ENCODE results near the gene HSD17B1. TPM values are rescaled to one million over a fixed set of nuclear protein-coding genes. Genes with fewer than 3 reads are reported as not detected.

Gene HSD17B1
- total RNA-seq, 2 experiments from 2014 or later: 0.35 to 0.41 TPM

DNA sequence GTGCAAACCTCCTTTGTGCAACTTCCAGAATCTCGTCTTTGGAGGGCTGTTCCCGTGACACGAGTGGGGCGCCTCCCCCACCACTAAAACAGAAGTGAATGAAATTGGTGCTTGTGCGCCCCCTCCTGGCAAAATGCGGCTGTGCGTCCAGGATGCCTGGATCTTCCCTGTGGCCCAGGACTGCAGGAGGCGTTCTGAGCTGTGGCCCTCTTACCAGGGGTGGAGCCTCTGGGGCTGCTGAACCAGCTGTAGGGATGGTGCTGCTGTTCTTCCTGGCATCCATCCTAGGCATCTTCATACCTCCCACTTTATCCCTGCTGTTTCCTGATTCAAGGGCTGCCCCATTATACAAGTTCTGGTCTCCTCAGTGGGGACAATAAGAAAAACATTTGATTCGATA lies 35.2 kb upstream of the HSD17B1 start:
- H3K4me1 Mint-ChIP-seq: peaks cover 4% of the 10 kb centered on the region
- H3K27ac Mint-ChIP-seq: no peak overlapping the region
- peak; percentile 92 for ATAC-seq
- intact Hi-C loops (cut with DNase I, micrococcal nuclease): loop anchor here (1.0 to 5.0 kb wide), 7 partner anchors 78 to 335 kb away; partner anchors contain the start of gene KCNH4 (in 1 of the 2)
- H3K4me3 Mint-ChIP-seq: no peak overlapping the region
- ChIA-PET CTCF (interaction anchor here (0.6 to 3.9 kb wide), 24 partner anchors 9 to 494 kb away, joined by 3 to 18 read pairs (median 4); partner anchors contain the start of genes CAVIN1 and NAGLU), POLR2A (interaction anchor here (0.6 kb wide), 1 partner anchor 84 kb away, joined by 4 read pairs; no protein-coding TSS in a partner anchor)
- H3K36me3 Mint-ChIP-seq (ENCODE audit: low read depth): peaks cover 13% of the 10 kb centered on the region
- peaks cover 2% of the 10 kb centered on the region for H3K27me3 Mint-ChIP-seq
- peak; percentile 89 for DNase-seq
- H3K9me3 Mint-ChIP-seq (ENCODE audit: low read depth): no peaks in the 10 kb centered on the region

DNA sequence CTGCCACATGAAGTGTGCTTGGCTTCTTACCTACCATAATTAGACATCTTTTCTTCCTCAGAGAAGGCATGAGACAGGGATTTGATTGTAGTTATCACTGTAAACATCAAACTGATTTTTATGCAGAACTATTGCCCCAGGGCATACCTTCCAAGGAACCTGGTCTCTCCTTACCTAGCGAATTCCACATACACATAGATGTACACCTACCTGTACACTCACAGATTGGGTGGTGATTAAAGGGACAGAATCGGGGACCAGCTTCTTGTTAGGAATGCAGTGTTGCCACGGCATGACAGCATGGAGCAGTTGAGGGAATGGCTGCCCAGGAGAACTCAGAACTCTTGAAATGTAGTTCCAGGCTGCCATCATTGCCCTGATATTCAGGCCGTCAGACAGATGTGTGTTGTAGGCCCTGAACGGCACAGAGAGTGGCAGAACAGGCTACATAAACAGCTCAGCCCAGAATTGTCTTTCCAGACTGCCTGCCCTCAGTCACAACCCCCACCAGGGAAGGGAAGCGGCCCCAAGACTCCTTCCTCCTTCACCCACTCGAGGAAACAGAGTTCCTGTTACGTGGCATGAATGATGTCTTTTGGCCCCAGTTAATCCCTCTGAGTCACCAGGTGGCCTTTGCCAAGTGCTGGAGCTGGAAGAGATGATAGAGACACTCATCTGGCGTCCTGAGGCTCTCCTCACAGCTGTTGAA lies 34.5 kb upstream of the HSD17B1 start:
- POLR2A ChIA-PET: interaction anchor here (0.6 to 1.1 kb wide), 3 partner anchors 85 to 515 kb away, joined by 4 to 5 read pairs (median 4); partner anchors contain the start of gene CAVIN1
- peaks cover 2% of the 10 kb centered on the region for H3K27me3 Mint-ChIP-seq

DNA sequence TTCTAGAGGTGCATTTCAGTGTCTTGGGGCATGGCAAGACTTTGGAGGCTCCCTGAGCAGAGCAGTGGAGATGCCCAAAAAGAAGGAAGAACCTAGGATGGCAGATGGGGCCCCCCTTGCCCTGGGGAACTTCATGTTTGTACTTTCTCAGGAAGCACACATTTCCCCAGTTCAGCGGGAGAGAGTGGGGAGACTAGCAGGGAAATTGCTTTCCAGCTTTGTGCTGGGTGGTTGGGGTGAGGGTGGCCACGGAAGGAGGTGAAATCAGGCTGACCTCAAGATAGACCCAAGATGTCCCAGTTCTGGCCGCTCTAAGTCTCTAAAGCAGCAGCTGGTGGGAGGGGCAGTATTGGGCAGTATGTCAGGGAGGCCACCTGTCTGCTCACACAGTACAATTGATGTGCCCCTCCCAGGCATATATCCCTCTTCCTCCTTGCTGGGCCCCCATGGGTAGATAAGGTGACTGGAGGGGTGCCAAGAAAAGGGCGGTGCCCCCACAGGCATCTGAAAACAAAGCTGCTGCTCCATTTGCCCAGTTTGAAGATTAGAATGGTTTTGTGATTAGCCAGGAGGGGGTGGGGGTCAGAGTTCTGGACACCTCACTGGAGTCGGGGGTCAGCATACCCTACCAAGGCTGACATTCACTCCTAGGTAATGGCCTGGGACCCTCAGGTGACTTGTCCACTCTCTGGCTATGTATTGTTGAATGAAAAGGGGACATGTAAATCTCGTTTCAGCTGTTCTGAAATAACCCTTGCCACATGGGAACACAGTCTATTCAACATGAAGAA lies 33.8 kb upstream of the HSD17B1 start:
- POLR2A ChIA-PET: interaction anchor here (1.1 kb wide), 1 partner anchor 96 kb away, joined by 5 read pairs; the partner anchor contains the start of gene CAVIN1
- CTCF ChIA-PET: interaction anchor here (0.5 to 3.9 kb wide), 17 partner anchors 9 to 297 kb away, joined by 3 to 18 read pairs (median 4); partner anchors contain the start of genes CAVIN1 and NAGLU

More for the DNA sequence above, 34.5 kb upstream of the HSD17B1 start:
- CTCF ChIA-PET: interaction anchor here (0.5 to 3.9 kb wide), 27 partner anchors 9 to 495 kb away, joined by 3 to 18 read pairs (median 4); partner anchors contain the start of genes CAVIN1 and NAGLU
- no peaks in the 10 kb centered on the region for H3K9me3 Mint-ChIP-seq (ENCODE audit: low read depth)
- H3K4me1 Mint-ChIP-seq: peaks cover 5% of the 10 kb centered on the region
- intact Hi-C loops (cut with DNase I, micrococcal nuclease): loop anchor here (5.0 kb wide), 2 partner anchors 196 to 336 kb away; partner anchors contain the start of gene KCNH4 (in 1 of the 2)
- ATAC-seq (no peak), DNase-seq (no peak)
- no peak overlapping the region for H3K4me3 Mint-ChIP-seq
- H3K36me3 Mint-ChIP-seq (ENCODE audit: low read depth): peaks cover 13% of the 10 kb centered on the region
- H3K27ac Mint-ChIP-seq: no peak overlapping the region

DNA sequence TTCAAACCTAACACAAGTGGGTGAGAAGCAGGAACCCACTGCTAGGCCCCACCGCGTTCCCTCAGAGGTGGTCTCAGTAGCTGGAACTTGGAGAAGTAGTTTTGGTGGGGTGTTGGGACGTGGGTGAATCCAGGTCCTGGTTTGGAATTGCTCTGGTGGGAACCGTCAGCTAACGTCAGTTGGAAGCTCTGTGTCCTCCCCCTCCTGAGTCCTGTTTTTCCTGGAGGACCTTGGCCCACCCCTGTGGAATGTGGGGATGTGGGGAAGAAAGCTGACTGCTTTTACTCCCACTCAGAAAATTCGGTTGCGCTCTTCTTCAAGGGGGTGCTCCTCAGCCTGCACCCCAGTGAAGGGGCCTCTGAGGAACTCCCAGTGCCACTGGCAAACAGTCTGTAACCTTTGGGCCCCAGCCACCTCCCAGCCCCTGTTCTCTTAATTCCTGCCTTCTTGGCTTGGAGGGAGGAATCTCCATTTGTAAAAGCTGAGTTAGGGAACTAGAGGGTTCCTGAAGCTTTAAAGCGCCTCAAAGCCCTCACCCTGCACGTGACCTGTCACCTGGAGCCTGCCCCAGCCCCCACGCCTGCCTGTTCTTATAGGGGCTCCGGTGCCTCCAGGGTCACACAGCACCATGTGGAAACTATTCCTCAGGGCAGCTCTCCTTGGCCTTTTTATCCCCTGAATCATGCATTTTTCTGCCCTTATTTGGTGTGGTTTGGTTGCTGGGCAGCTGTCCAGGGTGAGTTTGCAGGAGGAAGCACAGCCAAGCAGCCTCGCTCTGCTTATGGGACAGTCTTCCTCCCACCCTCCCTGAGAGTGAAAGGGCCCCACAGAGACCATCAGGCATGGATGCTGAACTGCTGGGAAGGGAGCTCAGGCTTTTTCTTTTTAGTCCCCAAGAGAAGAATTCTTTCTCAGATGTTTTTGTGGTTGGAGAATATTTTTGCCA lies 32.9 kb upstream of the HSD17B1 start:
- Mint-ChIP-seq H3K4me1 (peaks cover 14% of the 10 kb centered on the region), H3K9me3 (ENCODE audit: low read depth) (no peaks in the 10 kb centered on the region), H3K36me3 (ENCODE audit: low read depth) (peaks cover 12% of the 10 kb centered on the region), H3K4me3 (no peak overlapping the region), H3K27ac (no peak overlapping the region), H3K27me3 (peaks cover 2% of the 10 kb centered on the region)
- intact Hi-C loops (cut with DNase I, micrococcal nuclease): loop anchor here (5.0 kb wide), 2 partner anchors 198 to 338 kb away; partner anchors contain the start of gene KCNH4 (in 1 of the 2)
- ChIA-PET CTCF (interaction anchor here (0.6 to 3.9 kb wide), 17 partner anchors 10 to 504 kb away, joined by 3 to 18 read pairs (median 4); partner anchors contain the start of genes CAVIN1 and NAGLU), POLR2A (interaction anchor here (1.1 kb wide), 1 partner anchor 97 kb away, joined by 5 read pairs; the partner anchor contains the start of gene CAVIN1)
- DNase-seq (no peak), ATAC-seq (no peak)

More for the DNA sequence above, 33.8 kb upstream of the HSD17B1 start:
- Mint-ChIP-seq H3K27ac (no peak overlapping the region), H3K27me3 (peaks cover 2% of the 10 kb centered on the region), H3K9me3 (ENCODE audit: low read depth) (no peaks in the 10 kb centered on the region), H3K36me3 (ENCODE audit: low read depth) (peaks cover 13% of the 10 kb centered on the region), H3K4me3 (no peak overlapping the region), H3K4me1 (peaks cover 7% of the 10 kb centered on the region)
- DNase-seq: no peak
- no peak for ATAC-seq
- intact Hi-C loops (cut with DNase I, micrococcal nuclease): loop anchor here (5.0 kb wide), 2 partner anchors 197 to 337 kb away; partner anchors contain the start of gene KCNH4 (in 1 of the 2)

DNA sequence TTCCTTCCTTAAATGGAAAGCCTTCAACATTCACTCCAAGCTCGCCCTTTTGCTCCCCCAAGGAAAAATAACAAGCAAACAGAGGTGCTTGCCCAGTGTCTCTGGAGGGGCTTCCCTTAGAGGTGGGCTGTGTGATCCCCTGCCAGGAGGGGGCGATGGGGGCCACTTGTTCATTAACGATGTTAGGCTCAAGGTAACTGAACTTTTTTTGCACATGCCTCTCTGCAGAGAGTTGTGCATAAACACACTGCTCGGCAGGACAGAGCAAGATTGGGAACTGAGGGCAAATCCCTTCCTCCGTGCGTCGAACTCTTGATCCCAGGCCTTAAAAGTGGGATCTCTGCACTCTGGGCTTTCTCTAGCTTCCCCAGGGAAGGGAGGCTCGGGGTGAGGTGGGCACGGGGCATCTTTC lies 32.2 kb upstream of the HSD17B1 start:
- Mint-ChIP-seq H3K27me3 (peaks cover 2% of the 10 kb centered on the region), H3K9me3 (ENCODE audit: low read depth) (no peaks in the 10 kb centered on the region), H3K36me3 (ENCODE audit: low read depth) (peaks cover 11% of the 10 kb centered on the region), H3K4me1 (peaks cover 14% of the 10 kb centered on the region), H3K27ac (no peak overlapping the region), H3K4me3 (no peak overlapping the region)
- intact Hi-C loops (cut with DNase I, micrococcal nuclease): no loop called here
- ChIA-PET POLR2A (interaction anchor here (0.7 to 0.9 kb wide), 2 partner anchors 9 to 106 kb away, joined by 3 read pairs; no protein-coding TSS in a partner anchor), CTCF (interaction anchor here (0.6 to 3.9 kb wide), 10 partner anchors 13 to 384 kb away, joined by 3 to 18 read pairs (median 4); partner anchors contain the start of genes CAVIN1 and NAGLU)
- DNase-seq: peak; percentile 53
- no peak for ATAC-seq

DNA sequence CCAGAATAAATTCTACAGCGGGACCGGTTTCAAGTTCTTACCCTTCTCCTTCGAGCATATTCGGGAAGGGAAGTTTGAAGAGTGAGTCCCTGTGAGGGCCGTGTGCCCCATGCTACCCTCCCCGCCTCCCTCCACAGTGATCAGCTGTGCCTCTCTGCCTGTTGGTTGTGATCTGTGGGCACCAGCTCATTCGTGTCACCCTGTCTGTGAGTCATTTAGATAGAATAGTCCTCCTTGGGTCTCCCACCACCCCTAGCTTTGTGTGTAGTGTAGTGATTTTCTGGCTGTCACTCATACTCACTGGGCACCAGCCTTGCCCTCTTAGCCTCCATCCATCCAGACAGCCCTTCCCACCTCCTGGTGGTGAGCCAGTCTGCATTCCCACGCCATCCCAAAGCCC lies 31.7 kb upstream of the HSD17B1 start:
- peak; percentile 49 for ATAC-seq
- intact Hi-C loops (cut with DNase I, micrococcal nuclease): no loop called here

DNA sequence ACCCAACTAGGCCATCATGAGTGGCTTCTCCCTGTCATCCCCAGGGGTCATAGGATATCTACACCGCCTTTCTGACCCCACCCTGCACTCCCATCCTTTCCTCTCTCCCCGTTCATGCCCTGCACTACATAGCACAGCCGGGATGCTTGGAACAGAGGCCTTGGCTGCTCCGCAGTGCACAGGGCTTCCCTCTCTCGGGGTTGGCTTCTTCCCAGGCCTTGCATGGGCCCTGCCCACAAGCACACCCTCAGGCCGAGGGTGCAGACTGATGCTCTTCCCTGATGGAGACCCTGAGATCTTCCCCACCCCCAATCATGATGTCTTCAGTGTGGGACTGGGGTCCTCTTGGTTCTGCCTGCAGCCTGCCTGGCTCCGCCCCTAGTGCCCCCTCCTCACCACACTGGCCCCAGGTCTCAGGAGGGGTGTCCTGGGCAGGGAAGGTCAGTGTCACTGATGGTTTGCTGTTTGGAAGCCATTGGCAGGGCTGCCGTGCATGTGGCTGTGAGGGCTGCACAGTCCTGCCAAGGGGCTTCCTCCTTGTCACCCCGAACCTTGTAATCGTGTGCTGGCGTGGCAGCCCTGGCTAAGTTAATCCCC lies 31.0 kb upstream of the HSD17B1 start:
- peaks cover 2% of the 10 kb centered on the region for H3K27me3 Mint-ChIP-seq
- intact Hi-C loops (cut with DNase I, micrococcal nuclease): no loop called here
- ATAC-seq: no peak
- no peak overlapping the region for H3K4me3 Mint-ChIP-seq
- H3K27ac Mint-ChIP-seq: no peak overlapping the region
- no peaks in the 10 kb centered on the region for H3K9me3 Mint-ChIP-seq (ENCODE audit: low read depth)
- CTCF ChIA-PET: interaction anchor here (0.6 to 2.3 kb wide), 4 partner anchors 11 to 248 kb away, joined by 3 to 12 read pairs (median 4); no protein-coding TSS in a partner anchor
- POLR2A ChIA-PET: interaction anchor here (0.9 kb wide), 1 partner anchor 10 kb away, joined by 3 read pairs; no protein-coding TSS in a partner anchor
- no peak for DNase-seq
- peaks cover 11% of the 10 kb centered on the region for H3K36me3 Mint-ChIP-seq (ENCODE audit: low read depth)
- peaks cover 14% of the 10 kb centered on the region for H3K4me1 Mint-ChIP-seq

More for the DNA sequence above, 31.7 kb upstream of the HSD17B1 start:
- Mint-ChIP-seq H3K36me3 (ENCODE audit: low read depth) (peaks cover 11% of the 10 kb centered on the region), H3K9me3 (ENCODE audit: low read depth) (no peaks in the 10 kb centered on the region), H3K4me1 (peaks cover 14% of the 10 kb centered on the region), H3K4me3 (no peak overlapping the region), H3K27ac (no peak overlapping the region), H3K27me3 (peaks cover 2% of the 10 kb centered on the region)
- DNase-seq: no peak
- ChIA-PET POLR2A (interaction anchor here (0.7 to 0.9 kb wide), 2 partner anchors 10 to 106 kb away, joined by 3 read pairs; no protein-coding TSS in a partner anchor), CTCF (interaction anchor here (0.6 to 3.9 kb wide), 12 partner anchors 11 to 385 kb away, joined by 3 to 18 read pairs (median 3); partner anchors contain the start of genes CAVIN1 and NAGLU)

DNA sequence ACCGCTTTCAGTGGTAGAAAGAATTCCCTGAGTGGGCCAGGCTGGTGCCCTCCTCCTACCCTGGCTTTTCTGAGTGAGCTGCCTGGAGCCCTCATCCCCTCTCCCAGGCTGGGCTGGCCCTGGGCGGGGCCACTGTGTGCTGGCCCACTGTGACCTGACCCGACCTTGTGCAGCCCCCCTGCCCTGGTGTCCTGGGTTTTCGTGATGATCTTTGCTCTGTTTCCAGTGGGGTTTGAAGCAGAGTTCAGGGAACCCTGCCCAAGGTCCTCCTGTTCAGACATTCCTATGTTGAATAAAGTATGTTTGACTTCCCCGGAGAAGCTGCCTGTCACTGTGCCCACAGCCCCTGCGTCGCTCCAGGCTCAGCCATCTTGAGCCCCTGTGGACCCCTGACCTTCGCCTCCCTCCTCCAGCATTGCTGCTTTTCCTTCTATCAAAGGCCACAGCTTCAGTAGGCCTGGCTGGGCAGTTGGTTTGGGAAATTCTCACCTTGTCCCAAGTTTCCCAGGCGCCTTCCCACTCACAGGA lies 30.4 kb upstream of the HSD17B1 start:
- H3K4me1 Mint-ChIP-seq: peaks cover 16% of the 10 kb centered on the region
- DNase-seq (no peak), ATAC-seq (no peak)
- no peak overlapping the region for H3K27ac Mint-ChIP-seq
- peaks cover 2% of the 10 kb centered on the region for H3K27me3 Mint-ChIP-seq
- ChIA-PET CTCF (interaction anchor here (0.7 kb wide), 1 partner anchor 1699 kb away, joined by 3 read pairs; no protein-coding TSS in a partner anchor), POLR2A (no interaction called here)
- H3K36me3 Mint-ChIP-seq (ENCODE audit: low read depth): peaks cover 11% of the 10 kb centered on the region
- H3K9me3 Mint-ChIP-seq (ENCODE audit: low read depth): no peaks in the 10 kb centered on the region
- intact Hi-C loops (cut with DNase I, micrococcal nuclease): no loop called here
- H3K4me3 Mint-ChIP-seq: no peak overlapping the region

DNA sequence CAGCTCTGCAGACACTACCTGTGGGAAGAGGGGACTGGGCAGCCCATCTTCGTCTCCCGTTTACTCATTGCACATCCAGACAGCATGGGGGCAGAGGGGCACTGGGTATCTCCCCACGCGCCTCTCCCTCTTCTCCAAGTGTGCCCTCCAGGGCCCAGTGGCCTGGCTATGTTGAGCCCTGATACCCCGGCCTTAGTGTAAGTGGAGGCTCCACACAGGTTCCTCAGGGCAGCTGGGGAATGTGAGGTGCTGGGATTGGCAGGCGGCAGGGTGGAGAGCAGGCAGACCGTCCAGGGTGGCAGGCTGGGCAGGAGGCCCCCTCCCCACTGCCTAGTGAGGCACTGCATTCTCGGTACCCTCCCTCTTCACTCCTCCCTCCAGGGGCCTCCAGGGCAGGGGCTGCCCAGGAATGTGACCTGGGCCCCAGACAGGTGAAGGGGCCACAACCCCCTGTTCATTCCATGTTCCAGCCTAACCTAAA lies 29.9 kb upstream of the HSD17B1 start:
- peaks cover 11% of the 10 kb centered on the region for H3K36me3 Mint-ChIP-seq (ENCODE audit: low read depth)
- POLR2A ChIA-PET: no interaction called here
- no peak for DNase-seq
- no peak for ATAC-seq
- peaks cover 2% of the 10 kb centered on the region for H3K27me3 Mint-ChIP-seq
- H3K27ac Mint-ChIP-seq: no peak overlapping the region
- intact Hi-C loops (cut with DNase I, micrococcal nuclease): no loop called here
- CTCF ChIA-PET: interaction anchor here (0.7 kb wide), 1 partner anchor 1698 kb away, joined by 3 read pairs; no protein-coding TSS in a partner anchor
- peaks cover 15% of the 10 kb centered on the region for H3K4me1 Mint-ChIP-seq
- H3K4me3 Mint-ChIP-seq: no peak overlapping the region
- H3K9me3 Mint-ChIP-seq (ENCODE audit: low read depth): no peaks in the 10 kb centered on the region
